ENCODE measurements around the gene CCL26.

- TF ChIP-seq ZFP41 (CRISPR knock-in tag; IDR thresholded peaks at IDR 0.05; ENCODE audit: borderline replicate concordance), result no peak
- TF ChIP-seq SUZ12 (IDR thresholded peaks at IDR 0.05; ENCODE audit: low read depth, low read length), result no peak
- no peak for TF ChIP-seq ZBTB2 (CRISPR knock-in tag; IDR thresholded peaks at IDR 0.05; ENCODE audit: low read depth)
- no peak for TF ChIP-seq EZH2 (conservative IDR thresholded peaks at IDR 0.05; ENCODE audit: low read depth, low read length)
- no peak for TF ChIP-seq TFAP4 (IDR thresholded peaks at IDR 0.05; ENCODE audit: borderline replicate concordance, low read depth)
- TF ChIP-seq ZSCAN25 (CRISPR knock-in tag; IDR thresholded peaks at IDR 0.05), result no peak
- no peak for TF ChIP-seq POLR2A (IDR thresholded peaks at IDR 0.05; ENCODE audit: insufficient read depth in 1 of 2, low read depth in 2 of 2, low read length in 2 of 2)
- TF ChIP-seq CTCF (CRISPR knock-in tag; IDR thresholded peaks at IDR 0.05), result no peak
- TF ChIP-seq RXRA (CRISPR knock-in tag; IDR thresholded peaks at IDR 0.05), result no peak
- TF ChIP-seq MXI1 (IDR thresholded peaks at IDR 0.05; ENCODE audit: borderline replicate concordance, low read depth, low read length), result no peak
- no peak for TF ChIP-seq ZBED4 (CRISPR knock-in tag; IDR thresholded peaks at IDR 0.05; ENCODE audit: borderline replicate concordance)
- TF ChIP-seq NFIC (IDR thresholded peaks at IDR 0.05; ENCODE audit: low read length), result no peak
- TF ChIP-seq AHR (CRISPR knock-in tag; IDR thresholded peaks at IDR 0.05), result no peak
Measured at GRCh38 chr7:75722373-75722772, 49.6 kb downstream of the CCL26 start.

Measured in HepG2 (cell line).